Ishikawa (cell line): Measurements from ENCODE around the gene RUFY3.

Experiments used
- CEBPB ChIP-seq: IDR thresholded peaks from 2 replicates; pipeline ENCODE4 v1.6.1; 2012
- EP300 ChIP-seq: IDR thresholded peaks from 2 replicates; pipeline ENCODE4 v1.6.1; 2012; ENCODE audit warnings: borderline replicate concordance
- MAX ChIP-seq: IDR thresholded peaks from 2 replicates; pipeline ENCODE4 v1.6.1; 2012
- NFIC ChIP-seq: IDR thresholded peaks from 2 replicates; pipeline ENCODE4 v1.6.1; 2012
- REST ChIP-seq: IDR thresholded peaks from 2 replicates; pipeline ENCODE4 v1.6.1; 2012; ENCODE audit warnings: low read depth, mild to moderate bottlenecking
- YY1 ChIP-seq: IDR thresholded peaks from 2 replicates; pipeline ENCODE4 v1.6.1; 2012; ENCODE audit warnings: low read depth

GRCh38 chr4:70836081-70836480 is 114.3 kb downstream of the RUFY3 start:
- no peak for TF ChIP-seq YY1
- no peak for TF ChIP-seq EP300
- TF ChIP-seq NFIC: no peak
- TF ChIP-seq REST: no peak
- no peak for TF ChIP-seq MAX
- no peak for TF ChIP-seq CEBPB
